HepG2 (cell line): ENCODE measurements around the gene ZNF343. TPM values are rescaled to one million over a fixed set of nuclear protein-coding genes. Genes with fewer than 3 reads are reported as not detected.

Source experiments
- CHD4 ChIP-seq: fragments of 200-600 bp; sonication (generic); IDR thresholded peaks from 2 replicates; pipeline ENCODE4 v1.7.0; 2017; ENCODE audit warnings: mild to moderate bottlenecking, low read length, borderline replicate concordance
- CREB3 ChIP-seq: sonication (generic); formaldehyde crosslinking; IDR thresholded peaks from 2 replicates; pipeline ENCODE4 v1.5.0; 2020; ENCODE audit warnings: missing genetic modification reagents
- GFI1 ChIP-seq: sonication (generic); formaldehyde crosslinking; IDR thresholded peaks from 2 replicates; pipeline ENCODE4 v1.5.0; 2020; ENCODE audit warnings: missing genetic modification reagents, mild to moderate bottlenecking, borderline replicate concordance
- KDM4B ChIP-seq: sonication (generic); formaldehyde crosslinking; IDR thresholded peaks from 2 replicates; pipeline ENCODE4 v1.4.0; 2020; ENCODE audit warnings: missing genetic modification reagents
- MTF1 ChIP-seq: sonication (generic); formaldehyde crosslinking; IDR thresholded peaks from 2 replicates; pipeline ENCODE4 v1.5.0; 2020; ENCODE audit warnings: missing genetic modification reagents
- PAXIP1 ChIP-seq: sonication (generic); formaldehyde crosslinking; conservative IDR thresholded peaks from 2 replicates; pipeline ENCODE4 v1.4.0; 2020; ENCODE audit warnings: mild to moderate bottlenecking, missing genetic modification reagents, moderate library complexity
- ZC3H13 ChIP-seq: sonication (generic); formaldehyde crosslinking; IDR thresholded peaks from 2 replicates; pipeline ENCODE4 v1.8.1; 2023; ENCODE audit warnings: mild to moderate bottlenecking, missing genetic modification reagents, moderate library complexity
- ZNF124 ChIP-seq: sonication (generic); formaldehyde crosslinking; IDR thresholded peaks from 2 replicates; pipeline ENCODE4 v1.4.0; 2020; ENCODE audit warnings: missing genetic modification reagents
- ZNF350 ChIP-seq: sonication (generic); formaldehyde crosslinking; IDR thresholded peaks from 2 replicates; pipeline ENCODE4 v1.4.0; 2020; ENCODE audit warnings: mild to moderate bottlenecking, low read depth, missing genetic modification reagents, borderline replicate concordance
- ZNF414 ChIP-seq: sonication (generic); formaldehyde crosslinking; IDR thresholded peaks from 2 replicates; pipeline ENCODE4 v1.5.0; 2020; ENCODE audit warnings: missing genetic modification reagents
- ZNF546 ChIP-seq: sonication (generic); formaldehyde crosslinking; conservative IDR thresholded peaks from 2 replicates; pipeline ENCODE4 v1.8.1; 2023; ENCODE audit warnings: mild to moderate bottlenecking, missing genetic modification reagents
- ZNF570 ChIP-seq: sonication (generic); formaldehyde crosslinking; IDR thresholded peaks from 2 replicates; pipeline ENCODE4 v1.4.0; 2020; ENCODE audit warnings: mild to moderate bottlenecking, missing genetic modification reagents, borderline replicate concordance
- ZNF776 ChIP-seq: sonication (generic); formaldehyde crosslinking; IDR thresholded peaks from 2 replicates; pipeline ENCODE4 v1.4.0; 2020; ENCODE audit warnings: mild to moderate bottlenecking, missing genetic modification reagents
- ZNF788 ChIP-seq: sonication (generic); formaldehyde crosslinking; IDR thresholded peaks from 2 replicates; pipeline ENCODE4 v1.5.0; 2020; ENCODE audit warnings: mild to moderate bottlenecking, missing genetic modification reagents, borderline replicate concordance
- polyA plus RNA-seq, 8 experiments: library from polyadenylated mRNA; depleted of rRNA in 3 of 8; stranded (reverse) in 7 of 8; unstranded in 1 of 8; fragments of >200 nt; fragmentation: Illumina TruSeq in 4 of 8; extraction: Trizol in 4 of 8; gene quantifications; 2 replicates each; pipeline versions ENCODE4 v1.2.1 to v1.2.3, GENCODE V29; 2011 to 2016; ENCODE audit warnings: low read depth in 4 of 8, missing spikeins in 1 of 8, mixed read lengths in 1 of 8; ENCODE audit not compliant: insufficient read depth in 1 of 8
- total RNA-seq, 5 experiments: library from RNA; depleted of rRNA; stranded (reverse); fragments of >200 nt; fragmentation: Illumina TruSeq; extraction: Trizol; gene quantifications; 2 replicates each; pipeline ENCODE4 v1.2.3, GENCODE V29; 2016; ENCODE audit warnings: low read depth in 1 of 5
- TF ChIP-seq, protein P1 (sequence below): sonication (generic); formaldehyde crosslinking; IDR thresholded peaks from 2 replicates; pipeline ENCODE4 v1.5.1; 2020; ENCODE audit warnings: missing genetic modification reagents, mild to moderate bottlenecking, borderline replicate concordance
- TF ChIP-seq, protein P2 (sequence below): sonication (generic); formaldehyde crosslinking; IDR thresholded peaks from 2 replicates; pipeline ENCODE4 v1.4.0; 2020; ENCODE audit warnings: missing genetic modification reagents
- TF ChIP-seq, protein P3 (sequence below): sonication (generic); formaldehyde crosslinking; IDR thresholded peaks from 2 replicates; pipeline ENCODE4 v1.9.0; 2021; ENCODE audit warnings: missing genetic modification reagents, borderline replicate concordance

ZNF343 gene
- total and polyA plus RNA-seq, 2 of the 13 experiments (the other 11 are each of a cell fraction or from before 2014, with no cell fraction given), result 16.4 to 22.1 TPM

GRCh38 chr20:2475850-2476741, 32.6 kb downstream of the ZNF343 start (continued):
- TF ChIP-seq ZNF546 (CRISPR knock-in tag) (peak; percentile 56; the same call in 1 of the 2 replicates), ZNF776 (CRISPR knock-in tag) (peak; percentile 69; the same call in 1 of the 2 replicates), MTF1 (no peak), KDM4B (CRISPR knock-in tag) (peak; percentile 63; the same call in 1 of the 2 replicates), GFI1 (CRISPR knock-in tag) (no peak), ZNF570 (CRISPR knock-in tag) (no peak), ZNF788 (CRISPR knock-in tag) (peak; percentile 87; the same call in 1 of the 2 replicates), ZC3H13 (CRISPR knock-in tag) (peak; percentile 51; the same call in 1 of the 2 replicates), ZNF124 (CRISPR knock-in tag) (peak; percentile 91), CREB3 (CRISPR knock-in tag) (0 out of 2 replicates have a peak, but pooled peaks have one; percentile 59), PAXIP1 (CRISPR knock-in tag) (peak; percentile 91), ZNF350 (CRISPR knock-in tag) (peak; percentile 92), CHD4 (peak; percentile 30; the same call in 1 of the 2 replicates), ZNF414 (CRISPR knock-in tag) (peak; percentile 82; the same call in 1 of the 2 replicates)
- TF ChIP-seq, protein P1, sequence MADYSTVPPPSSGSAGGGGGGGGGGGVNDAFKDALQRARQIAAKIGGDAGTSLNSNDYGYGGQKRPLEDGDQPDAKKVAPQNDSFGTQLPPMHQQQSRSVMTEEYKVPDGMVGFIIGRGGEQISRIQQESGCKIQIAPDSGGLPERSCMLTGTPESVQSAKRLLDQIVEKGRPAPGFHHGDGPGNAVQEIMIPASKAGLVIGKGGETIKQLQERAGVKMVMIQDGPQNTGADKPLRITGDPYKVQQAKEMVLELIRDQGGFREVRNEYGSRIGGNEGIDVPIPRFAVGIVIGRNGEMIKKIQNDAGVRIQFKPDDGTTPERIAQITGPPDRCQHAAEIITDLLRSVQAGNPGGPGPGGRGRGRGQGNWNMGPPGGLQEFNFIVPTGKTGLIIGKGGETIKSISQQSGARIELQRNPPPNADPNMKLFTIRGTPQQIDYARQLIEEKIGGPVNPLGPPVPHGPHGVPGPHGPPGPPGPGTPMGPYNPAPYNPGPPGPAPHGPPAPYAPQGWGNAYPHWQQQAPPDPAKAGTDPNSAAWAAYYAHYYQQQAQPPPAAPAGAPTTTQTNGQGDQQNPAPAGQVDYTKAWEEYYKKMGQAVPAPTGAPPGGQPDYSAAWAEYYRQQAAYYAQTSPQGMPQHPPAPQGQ, result 0 out of 2 replicates have a peak, but pooled peaks have one; percentile 82
- TF ChIP-seq, protein P2, sequence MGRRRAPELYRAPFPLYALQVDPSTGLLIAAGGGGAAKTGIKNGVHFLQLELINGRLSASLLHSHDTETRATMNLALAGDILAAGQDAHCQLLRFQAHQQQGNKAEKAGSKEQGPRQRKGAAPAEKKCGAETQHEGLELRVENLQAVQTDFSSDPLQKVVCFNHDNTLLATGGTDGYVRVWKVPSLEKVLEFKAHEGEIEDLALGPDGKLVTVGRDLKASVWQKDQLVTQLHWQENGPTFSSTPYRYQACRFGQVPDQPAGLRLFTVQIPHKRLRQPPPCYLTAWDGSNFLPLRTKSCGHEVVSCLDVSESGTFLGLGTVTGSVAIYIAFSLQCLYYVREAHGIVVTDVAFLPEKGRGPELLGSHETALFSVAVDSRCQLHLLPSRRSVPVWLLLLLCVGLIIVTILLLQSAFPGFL, result no peak
- TF ChIP-seq, protein P3, sequence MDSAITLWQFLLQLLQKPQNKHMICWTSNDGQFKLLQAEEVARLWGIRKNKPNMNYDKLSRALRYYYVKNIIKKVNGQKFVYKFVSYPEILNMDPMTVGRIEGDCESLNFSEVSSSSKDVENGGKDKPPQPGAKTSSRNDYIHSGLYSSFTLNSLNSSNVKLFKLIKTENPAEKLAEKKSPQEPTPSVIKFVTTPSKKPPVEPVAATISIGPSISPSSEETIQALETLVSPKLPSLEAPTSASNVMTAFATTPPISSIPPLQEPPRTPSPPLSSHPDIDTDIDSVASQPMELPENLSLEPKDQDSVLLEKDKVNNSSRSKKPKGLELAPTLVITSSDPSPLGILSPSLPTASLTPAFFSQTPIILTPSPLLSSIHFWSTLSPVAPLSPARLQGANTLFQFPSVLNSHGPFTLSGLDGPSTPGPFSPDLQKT (CRISPR knock-in tag), result no peak
